GM12878 (cell line): Measurements from ENCODE around the gene ROCK2. TPM values are rescaled to one million over a fixed set of nuclear protein-coding genes. Genes with fewer than 3 reads are reported as not detected.

Source experiments
- ATAC-seq: fragments of 200-7000 bp; cut with Tn5 transposase; 3 replicates; pipeline ENCODE4 v1.9.1; 2020; ENCODE audit warnings: mild to moderate bottlenecking, moderate library complexity
- BruUV-seq: library from RNA; stranded (reverse); fragments of 400-500 nt; replicated peaks from 2 replicates; lab custom pipeline; 2021; lab: Mats Ljungman, UMichigan
- CTCF ChIA-PET: fragments of 300-600 bp; sonication (Branson Sonifier 250); formaldehyde crosslinking; extraction: SDS; loops from one replicate; lab custom pipeline; 2021; ENCODE audit warnings: inconsistent platforms; lab: Yijun Ruan, JAX
- POLR2A ChIA-PET: fragments of 350-600 bp; formaldehyde crosslinking; extraction: SDS; loops from one replicate; lab custom pipeline; 2021; ENCODE audit warnings: inconsistent platforms; lab: Charles Lee
- RAD21 ChIA-PET: fragments of 300-600 bp; sonication (Branson Sonifier 250); formaldehyde crosslinking; loops from one replicate; lab custom pipeline; 2023; ENCODE audit warnings: antibody characterized with exemption; ENCODE audit not compliant: unreplicated experiment; lab: Charles Lee
- SMC1A ChIA-PET: fragments of 300-600 bp; sonication (Branson Sonifier 250); formaldehyde crosslinking; loops from one replicate; lab custom pipeline; 2023; ENCODE audit not compliant: unreplicated experiment, uncharacterized antibody; lab: Charles Lee
- DNase-seq: peaks from one replicate; pipeline ENCODE4 v3.0.0-alpha.2; 2011; ENCODE audit warnings: low read depth, low spot score
- FAIRE-seq: peaks from 3 replicates; lab custom pipeline; 2011; peaks lifted over from hg19 to GRCh38; lab: Jason Lieb, UNC
- H2AFZ ChIP-seq: 2 replicates; pipeline ENCODE4 v1.6.0; 2011; ENCODE audit warnings: low read depth, low read length, control low read depth; ENCODE audit not compliant: control insufficient read depth
- H3K27ac ChIP-seq: 2 replicates; pipeline ENCODE4 v1.5.1; 2011; ENCODE audit warnings: control low read depth; ENCODE audit not compliant: control insufficient read depth, insufficient read depth
- H3K27me3 ChIP-seq, 2 experiments: replicated peaks in 1 of 2; 2 replicates each; pipeline versions ENCODE4 v1.6.0 to v1.6.1; 2011; ENCODE audit warnings: low read length in 1 of 2; ENCODE audit not compliant: control insufficient read depth in 2 of 2, insufficient read depth in 2 of 2
- H3K36me3 ChIP-seq, 2 experiments: 2 replicates each; pipeline ENCODE4 v1.5.1; 2011; ENCODE audit warnings: low read length in 1 of 2; ENCODE audit not compliant: control insufficient read depth in 2 of 2, insufficient read depth in 2 of 2
- H3K4me1 ChIP-seq: 2 replicates; pipeline ENCODE4 v1.6.1; 2011; ENCODE audit warnings: mild to moderate bottlenecking, low read length, moderate library complexity, mixed read lengths; ENCODE audit not compliant: control insufficient read depth, insufficient read depth
- H3K4me2 ChIP-seq: 2 replicates; pipeline ENCODE4 v1.6.0; 2011; ENCODE audit warnings: control low read depth; ENCODE audit not compliant: control insufficient read depth, insufficient read depth
- H3K4me3 ChIP-seq: fragments of 200-600 bp; sonication (generic); 2 replicates; pipeline ENCODE4 v1.5.1; 2016
- H3K79me2 ChIP-seq: 2 replicates; pipeline ENCODE4 v1.6.0; 2011; ENCODE audit warnings: low read length; ENCODE audit not compliant: control insufficient read depth, insufficient read depth
- H3K9ac ChIP-seq: 2 replicates; pipeline ENCODE4 v1.8.0; 2011; ENCODE audit warnings: low read length, control low read depth, mixed read lengths; ENCODE audit not compliant: control insufficient read depth, insufficient read depth
- H3K9me3 ChIP-seq: replicated peaks from 3 replicates; pipeline ENCODE4 v1.5.1; 2011; ENCODE audit warnings: mild to moderate bottlenecking, low read length; ENCODE audit not compliant: control insufficient read depth, insufficient read depth
- H4K20me1 ChIP-seq: 2 replicates; pipeline ENCODE4 v1.6.0; 2011; ENCODE audit not compliant: control insufficient read depth, insufficient read depth
- CEBPZ ChIP-seq: fragments of 150-350 bp; IDR thresholded peaks from 2 replicates; pipeline ENCODE4 v1.6.1; 2016; ENCODE audit warnings: low read depth, low read length
- CREB1 ChIP-seq: IDR thresholded peaks from 2 replicates; pipeline ENCODE4 v1.6.1; 2012; ENCODE audit warnings: low read depth, mild to moderate bottlenecking, inconsistent platforms
- NFIC ChIP-seq: IDR thresholded peaks from 2 replicates; pipeline ENCODE4 v1.6.1; 2012; ENCODE audit warnings: low read depth, mild to moderate bottlenecking, inconsistent platforms, low read length, moderate library complexity
- NKRF ChIP-seq: fragments of 450-650 bp; conservative IDR thresholded peaks from 2 replicates; pipeline ENCODE4 v1.6.1; 2017; ENCODE audit warnings: mild to moderate bottlenecking, moderate library complexity
- RELA ChIP-seq: fragments of 450-650 bp; IDR thresholded peaks from 2 replicates; pipeline ENCODE4 v1.8.0; 2014; ENCODE audit warnings: borderline replicate concordance; ENCODE audit not compliant: partially characterized antibody
- RUNX3 ChIP-seq: IDR thresholded peaks from 2 replicates; pipeline ENCODE4 v1.6.1; 2012; ENCODE audit warnings: low read length, inconsistent platforms
- SMAD5 ChIP-seq: IDR thresholded peaks from 2 replicates; pipeline ENCODE4 v1.6.1; 2016; ENCODE audit warnings: antibody characterized with exemption, low read depth
- USF1 ChIP-seq: IDR thresholded peaks from 2 replicates; pipeline ENCODE4 v1.6.1; 2011; ENCODE audit warnings: borderline replicate concordance, low read depth, mild to moderate bottlenecking, moderate library complexity, mixed read lengths, low read length; ENCODE audit not compliant: insufficient read depth; ENCODE audit errors: extremely low read length
- ZBED1 ChIP-seq: IDR thresholded peaks from 2 replicates; pipeline ENCODE4 v1.6.1; 2016; ENCODE audit warnings: borderline replicate concordance
- ZZZ3 ChIP-seq: IDR thresholded peaks from 2 replicates; pipeline ENCODE4 v1.6.1; 2011; ENCODE audit warnings: low read depth; ENCODE audit not compliant: control insufficient read depth, insufficient read length
- WGBS: methylation state at CpG from one replicate; pipeline ENCODE4 v1.1.6; 2016; ENCODE audit warnings: low lambda C conversion rate; ENCODE audit not compliant: insufficient replicate concordance, insufficient coverage; ENCODE audit errors: missing lambda C conversion rate; 5-methylcytosine and 5-hydroxymethylcytosine counted together
- in situ Hi-C: fragments of 300-500 bp; cut with MboI; formaldehyde crosslinking; loops from 9 replicates; pipeline ENCODE4 v1.14.3; 2018; ENCODE audit warnings: mixed read lengths
- intact Hi-C: fragments of 100-400 bp; cut with micrococcal nuclease; formaldehyde crosslinking; loops from one replicate; pipeline ENCODE4 v1.14.2; 2022; ENCODE audit not compliant: unreplicated experiment
- polyA plus RNA-seq, 11 experiments: library from polyadenylated mRNA; depleted of rRNA in 4 of 11; unstranded in 6 of 11; stranded (reverse) in 5 of 11; fragments of >200 nt; fragmentation: Nextera tagmentation in 4 of 11; fragmentation: Illumina TruSeq in 1 of 11; extraction: Ambion mirVana in 4 of 11; extraction: Trizol in 1 of 11; gene quantifications; 1 replicate in 1 of 11; 2 replicates in 10 of 11; pipeline versions ENCODE4 v1.2.1 to v1.2.3, GENCODE V29; 2011 to 2016; ENCODE audit warnings: inconsistent platforms in 2 of 11, missing spikeins in 2 of 11, low read depth in 1 of 11
- total RNA-seq, 4 experiments: library from RNA; depleted of rRNA in 3 of 4; stranded (reverse); fragments of >200 nt in 3 of 4; fragmentation: Illumina TruSeq in 1 of 4; extraction: Trizol in 1 of 4; gene quantifications; 2 replicates each; pipeline versions ENCODE4 v1.2.1 to v1.2.3, GENCODE V29; 2013 to 2021

ROCK2 gene
- total and polyA plus RNA-seq, 10 of the 15 experiments (the other 5 are each of a cell fraction or from before 2014, with no cell fraction given), result 4.6 to 22.1 (median 8.3) TPM

DNA sequence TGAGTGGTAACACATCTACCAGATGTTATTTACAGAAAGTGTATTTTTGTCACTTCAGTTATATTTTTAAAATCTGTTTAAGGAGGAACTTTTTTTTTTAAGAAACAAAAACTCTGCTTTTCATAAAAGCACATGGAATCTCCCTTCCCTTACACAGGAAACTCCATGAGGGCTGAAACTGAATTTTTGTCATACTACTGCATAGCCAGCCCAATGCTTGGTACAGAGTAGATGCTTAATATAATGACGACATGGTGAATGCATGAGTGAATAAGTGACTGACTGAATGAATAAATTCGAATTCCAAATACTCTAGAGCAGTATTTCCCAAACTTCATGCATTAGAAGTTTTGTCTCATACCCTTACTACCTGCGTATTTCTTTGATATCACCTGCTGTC, 86.5 kb downstream of the ROCK2 start:
- no peak for FAIRE-seq
- ChIA-PET CTCF (no interaction called here), RAD21 (no interaction called here), SMC1A (interaction anchor here (0.9 kb wide), 1 partner anchor 9 kb away, joined by 3 read pairs; no protein-coding TSS in a partner anchor), POLR2A (no interaction called here)
- no peaks in the 10 kb centered on the region; a peak in 1 of 4 replicates for H3K36me3 ChIP-seq
- H3K9me3 ChIP-seq, result no peaks in the 10 kb centered on the region
- in situ Hi-C loops (no loop called here), intact Hi-C loops (no loop called here)
- H3K79me2 ChIP-seq, result no peaks in the 10 kb centered on the region
- H4K20me1 ChIP-seq, result no peaks in the 10 kb centered on the region
- 0 out of 2 replicates have a peak, but pooled peaks have one; percentile 25 for TF ChIP-seq NFIC
- TF ChIP-seq SMAD5, result no peak
- H3K27ac ChIP-seq, result no peak overlapping the region
- peak; percentile 38; the same call in 1 of the 3 replicates for ATAC-seq
- no peak for DNase-seq
- no peak overlapping the region for H2AFZ ChIP-seq
- H3K9ac ChIP-seq, result no peak overlapping the region
- no TSS peak for BruUV-seq
- no peaks in the 10 kb centered on the region for H3K27me3 ChIP-seq
- H3K4me2 ChIP-seq, result no peak overlapping the region
- no peaks in the 10 kb centered on the region for H3K4me1 ChIP-seq
- 22% methylated on average over 3 of the region's 3 CpGs for WGBS
- H3K4me3 ChIP-seq, result no peak overlapping the region

GRCh38 chr2:11257078-11257477, 87.4 kb downstream of the ROCK2 start:
- Histone ChIP-seq H3K4me3 (no peak overlapping the region), H3K27ac (no peak overlapping the region), H3K79me2 (no peaks in the 10 kb centered on the region), H3K36me3 (no peaks in the 10 kb centered on the region; a peak in 1 of 4 replicates), H3K4me2 (no peak overlapping the region), H3K4me1 (no peaks in the 10 kb centered on the region), H2AFZ (no peak overlapping the region), H3K9ac (no peak overlapping the region), H3K9me3 (no peaks in the 10 kb centered on the region), H3K27me3 (no peaks in the 10 kb centered on the region), H4K20me1 (no peaks in the 10 kb centered on the region)
- intact Hi-C loops, result no loop called here
- SMC1A ChIA-PET, result no interaction called here
- in situ Hi-C loops, result no loop called here
- BruUV-seq, result no TSS peak
- 96% methylated on average over 16 of the region's 16 CpGs for WGBS
- RAD21 ChIA-PET, result no interaction called here
- ATAC-seq (no peak), DNase-seq (no peak), FAIRE-seq (no peak)
- POLR2A ChIA-PET, result no interaction called here
- CTCF ChIA-PET, result no interaction called here
- TF ChIP-seq RUNX3 (no peak), ZBED1 (no peak), CREB1 (no peak), CEBPZ (no peak), USF1 (no peak), NKRF (no peak), ZZZ3 (no peak), RELA (no peak)
